ENCODE results near the gene CHRNA1.
A peak's percentile ranks its signal among the peaks of the same experiment; 100 is the strongest.

Gene CHRNA1

GRCh38 chr2:174784909-174785308 is 20.6 kb upstream of the CHRNA1 start:
- no peak overlapping the region for H3K27ac ChIP-seq
- no peak for DNase-seq (ENCODE audit: low read depth, low spot score)

- no peak for DNase-seq (ENCODE audit: low read depth, low spot score)
- H3K27ac ChIP-seq, result no peak overlapping the region
Measured at GRCh38 chr2:174784316-174784715, 20.0 kb upstream of the CHRNA1 start.

DNA sequence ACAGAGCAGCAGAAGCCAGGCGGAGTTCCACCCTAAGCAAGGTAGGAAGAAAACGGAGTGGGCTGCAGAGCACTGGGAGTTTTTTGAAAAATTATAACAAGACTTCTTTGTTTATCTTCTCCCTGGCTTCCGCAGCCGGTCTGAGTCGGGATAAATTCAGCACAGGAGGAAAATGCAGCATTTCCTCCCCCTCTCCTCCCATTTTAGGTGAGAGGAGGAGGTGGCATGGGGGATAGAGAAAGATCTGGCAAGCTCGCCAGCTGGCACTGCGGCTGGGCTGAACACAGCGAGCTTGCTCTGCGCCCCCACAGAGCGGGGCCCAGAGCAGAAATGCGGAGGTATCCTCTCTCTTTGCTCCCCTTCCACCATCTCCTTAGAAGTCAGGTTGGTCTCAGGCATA is 17.7 kb upstream of the CHRNA1 start:
- no peak for DNase-seq (ENCODE audit: low read depth, low spot score)
- no peak overlapping the region for H3K27ac ChIP-seq

- no peak for DNase-seq (ENCODE audit: low read depth, low spot score)
- H3K27ac ChIP-seq, result no peak overlapping the region
Measured at GRCh38 chr2:174781298-174781697, 17.0 kb upstream of the CHRNA1 start.

DNA sequence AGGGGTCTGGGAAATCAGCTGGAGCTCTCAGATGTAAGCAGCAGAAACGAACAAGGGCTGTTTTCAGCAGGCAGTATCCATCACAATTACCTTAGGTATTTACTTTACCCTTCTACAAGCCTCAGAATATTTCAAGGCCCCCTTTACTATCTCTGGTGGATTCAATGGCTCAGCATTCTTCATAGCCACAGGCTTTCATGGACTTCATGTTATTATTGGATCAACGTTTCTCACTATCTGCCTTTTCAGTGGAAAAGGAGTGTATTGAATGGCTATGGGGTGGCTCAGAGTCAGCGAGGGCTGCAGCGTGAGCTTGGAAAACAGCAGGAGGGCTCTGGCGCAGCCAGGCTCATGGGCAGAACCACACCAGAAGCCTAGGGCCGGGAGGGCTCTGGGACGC is 16.6 kb upstream of the CHRNA1 start:
- no peak overlapping the region for H3K27ac ChIP-seq
- DNase-seq (ENCODE audit: low read depth, low spot score), result no peak

- no peak overlapping the region for H3K27ac ChIP-seq
- no peak for DNase-seq (ENCODE audit: low read depth, low spot score)
Measured at GRCh38 chr2:174780191-174780840, 16.0 kb upstream of the CHRNA1 start.

- no peak for DNase-seq (ENCODE audit: low read depth, low spot score)
- no peak overlapping the region for H3K27ac ChIP-seq
Measured at GRCh38 chr2:174779361-174779928, 15.2 kb upstream of the CHRNA1 start.

GRCh38 chr2:174778085-174778981 is 14.1 kb upstream of the CHRNA1 start:
- no peak for DNase-seq (ENCODE audit: low read depth, low spot score)
- H3K27ac ChIP-seq, result no peak overlapping the region

DNA sequence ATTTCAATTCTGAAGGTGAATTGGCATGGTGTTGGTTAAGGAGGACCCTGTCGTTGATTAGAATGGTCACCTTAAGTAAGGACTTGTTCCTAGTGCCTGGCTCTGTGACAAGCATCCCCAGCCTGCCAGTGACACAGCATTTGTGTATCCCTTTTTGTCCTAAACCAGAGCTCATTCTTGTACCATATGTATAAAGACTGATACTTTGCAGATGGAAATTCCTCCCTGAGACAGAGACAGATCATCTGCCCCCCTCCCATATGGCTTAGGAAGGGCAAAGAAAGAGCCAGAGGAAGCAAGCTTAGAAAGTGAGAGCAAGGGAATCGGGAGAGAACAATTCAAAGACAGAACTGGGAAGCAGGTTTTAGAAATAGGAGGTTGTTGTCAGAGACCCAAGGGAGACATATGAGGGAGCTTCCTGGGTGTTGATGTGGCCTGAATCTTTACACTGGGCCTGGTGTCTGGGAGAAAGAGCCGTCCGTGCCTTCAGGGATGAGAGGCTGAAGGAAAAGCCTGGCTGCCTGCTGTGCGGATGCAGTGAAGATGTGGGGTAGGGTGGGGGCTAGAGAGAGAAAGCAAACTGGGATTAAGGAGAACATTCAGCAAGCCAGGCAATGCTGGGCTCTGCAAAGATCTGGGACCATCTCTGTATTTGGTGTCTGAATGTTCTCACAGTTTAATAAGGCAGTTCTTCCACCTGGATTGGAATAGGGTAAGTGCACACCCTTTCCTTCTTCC is 13.2 kb upstream of the CHRNA1 start:
- no peak overlapping the region for H3K27ac ChIP-seq
- DNase-seq (ENCODE audit: low read depth, low spot score), result no peak

DNA sequence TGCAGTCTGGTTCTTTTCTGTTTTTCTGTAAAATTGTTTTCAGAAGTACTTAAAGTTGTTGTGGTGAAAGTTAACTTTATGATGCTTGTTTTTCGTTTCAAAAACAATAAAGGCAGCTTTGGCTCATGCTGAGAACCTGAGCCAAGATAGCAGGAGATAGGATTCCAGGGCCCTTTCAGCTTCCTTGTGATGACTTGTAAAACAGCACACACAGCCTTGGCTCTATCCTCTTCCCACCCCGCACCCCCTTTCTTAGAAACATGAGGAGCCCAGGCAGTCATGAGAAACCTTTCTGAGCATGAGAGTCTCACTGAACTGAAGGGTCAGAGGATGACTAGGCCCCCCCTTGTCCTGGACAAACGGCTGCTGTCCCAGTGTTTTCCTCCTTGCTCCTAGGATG is 12.4 kb upstream of the CHRNA1 start:
- no peak overlapping the region for H3K27ac ChIP-seq
- DNase-seq (ENCODE audit: low read depth, low spot score), result no peak

DNA sequence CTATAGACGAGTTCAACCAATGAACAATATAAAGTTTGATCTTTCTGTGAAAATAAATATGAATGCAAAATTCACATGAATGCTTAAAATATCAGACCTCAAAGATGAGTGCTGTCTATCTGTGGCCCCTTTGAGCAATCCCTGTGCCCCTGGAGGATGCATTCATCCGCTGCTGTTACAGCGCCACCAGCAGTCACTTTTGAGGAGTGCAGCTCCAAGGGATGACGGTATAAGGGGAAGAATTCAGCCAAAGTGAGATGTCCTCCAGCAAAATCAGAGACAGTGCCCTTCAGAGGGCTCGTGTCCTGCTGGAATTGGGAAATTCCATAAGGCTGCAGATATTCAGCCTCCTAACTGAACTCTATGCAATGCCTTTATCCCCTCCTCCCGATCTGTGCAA is 12.0 kb upstream of the CHRNA1 start:
- DNase-seq (ENCODE audit: low read depth, low spot score), result no peak
- H3K27ac ChIP-seq, result peak overlapping the region; percentile 18

DNA sequence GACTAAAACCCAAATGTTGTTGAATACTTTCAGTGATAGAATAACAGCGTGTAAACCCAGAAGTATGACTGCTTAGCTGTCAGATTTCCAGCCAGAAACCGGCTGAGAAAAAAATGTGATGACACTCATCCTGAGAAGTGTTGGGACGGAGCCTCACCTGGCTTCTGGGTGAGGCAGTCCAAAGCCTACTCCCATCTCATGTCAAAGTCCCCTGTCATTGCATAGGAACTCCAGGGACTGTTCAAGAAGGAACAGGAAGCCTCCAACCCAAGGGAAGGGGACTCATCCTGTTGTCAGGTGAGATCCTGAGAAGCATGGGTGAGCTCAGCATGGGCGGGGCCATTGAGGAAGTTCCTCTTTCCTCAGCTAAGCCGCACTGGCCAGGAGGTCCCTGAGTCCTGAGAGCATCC is 11.3 kb upstream of the CHRNA1 start:
- DNase-seq (ENCODE audit: low read depth, low spot score), result peak; percentile 29
- peak overlapping the region; percentile 18 for H3K27ac ChIP-seq

- DNase-seq (ENCODE audit: low read depth, low spot score), result no peak
- H3K27ac ChIP-seq, result no peak overlapping the region
Measured at GRCh38 chr2:174774886-174775285, 10.6 kb upstream of the CHRNA1 start.

DNA sequence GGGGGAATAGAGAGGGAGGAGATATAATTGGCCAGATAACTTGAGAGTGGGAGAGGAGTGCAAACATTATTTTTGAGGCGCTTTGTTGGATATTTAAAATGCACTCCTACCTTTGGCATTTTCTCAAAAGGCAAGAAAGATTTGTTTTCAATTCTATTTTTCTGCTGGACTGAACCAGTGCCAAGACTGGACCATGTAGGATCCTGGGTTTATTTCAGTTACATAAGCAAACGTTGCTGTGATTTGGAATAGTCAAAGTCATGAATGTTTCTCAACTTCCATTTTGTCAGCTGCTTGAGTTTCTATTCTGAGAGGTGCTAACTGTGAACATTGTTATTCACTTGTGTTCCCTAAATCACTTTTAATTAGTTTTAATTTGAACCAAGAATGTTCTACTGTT is 8.9 kb upstream of the CHRNA1 start:
- DNase-seq (ENCODE audit: low read depth, low spot score), result no peak
- no peak overlapping the region for H3K27ac ChIP-seq

GRCh38 chr2:174772472-174772801 is 8.2 kb upstream of the CHRNA1 start:
- H3K27ac ChIP-seq, result no peak overlapping the region

GRCh38 chr2:174771631-174772471 is 7.6 kb upstream of the CHRNA1 start:
- no peak for DNase-seq (ENCODE audit: low read depth, low spot score)
- no peak overlapping the region for H3K27ac ChIP-seq

More at GRCh38 chr2:174772472-174772801, 8.2 kb upstream of the CHRNA1 start:
- DNase-seq (ENCODE audit: low read depth, low spot score), result no peak

DNA sequence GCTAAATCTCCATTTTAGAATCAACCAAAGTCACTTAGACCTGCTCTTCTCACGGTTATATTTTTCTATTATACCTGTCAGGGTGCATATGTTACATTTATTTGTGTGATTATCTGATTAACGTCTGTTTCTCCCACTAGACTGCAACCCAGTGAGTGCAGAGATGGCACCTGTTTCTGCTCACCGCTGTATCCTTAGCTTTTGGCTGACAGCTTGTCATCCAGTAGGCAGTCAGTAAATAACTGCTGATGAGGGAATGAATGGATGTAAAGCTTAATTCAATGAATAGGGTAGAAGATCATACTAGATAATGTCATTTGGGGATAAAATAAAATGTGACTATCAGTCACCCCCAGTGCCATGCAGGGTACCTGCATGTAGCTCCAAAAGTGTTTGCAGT is 6.9 kb upstream of the CHRNA1 start:
- H3K27ac ChIP-seq, result no peak overlapping the region
- no peak for DNase-seq (ENCODE audit: low read depth, low spot score)

DNA sequence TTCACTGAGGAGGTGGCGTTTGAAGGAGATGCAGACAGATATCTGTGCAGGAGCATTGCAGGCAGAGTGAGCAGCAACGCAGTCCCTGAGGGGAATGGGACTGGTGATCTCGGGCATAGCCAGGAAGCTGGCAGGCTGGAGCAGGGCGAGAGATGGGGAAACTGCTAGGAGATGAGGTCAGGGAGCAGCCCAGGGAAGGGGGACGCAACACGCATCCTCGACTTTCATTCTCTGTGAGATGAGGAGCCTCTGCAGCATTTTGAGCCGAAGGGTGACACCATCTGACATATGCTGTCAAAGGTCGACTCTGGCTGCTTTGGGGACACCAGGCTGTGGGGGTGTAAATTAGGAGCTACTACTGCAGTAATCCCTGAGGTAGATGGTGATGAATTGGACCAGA is 4.3 kb upstream of the CHRNA1 start:
- DNase-seq (ENCODE audit: low read depth, low spot score), result no peak

GRCh38 chr2:174766271-174766670 is 2.0 kb upstream of the CHRNA1 start:
- DNase-seq (ENCODE audit: low read depth, low spot score), result no peak
- no peak overlapping the region for H3K27ac ChIP-seq

More for the DNA sequence above, 4.3 kb upstream of the CHRNA1 start:
- no peak overlapping the region for H3K27ac ChIP-seq

GRCh38 chr2:174765576-174765975 is 1.3 kb upstream of the CHRNA1 start:
- DNase-seq (ENCODE audit: low read depth, low spot score), result no peak
- H3K27ac ChIP-seq, result no peak overlapping the region

Measured in epithelial cell of prostate (primary cell).